Measurements from ENCODE around the gene HOXD1. TPM values are rescaled to one million over a fixed set of nuclear protein-coding genes. Genes with fewer than 3 reads are reported as not detected.

The HOXD1 gene
- total RNA-seq, 6 experiments from 2014 or later: not detected

- H3K4me3 Mint-ChIP-seq: no peak overlapping the region
- no peaks in the 10 kb centered on the region for H3K9me3 Mint-ChIP-seq
- H3K4me1 Mint-ChIP-seq (ENCODE audit: low read depth): peaks cover 9% of the 10 kb centered on the region
- H3K27ac Mint-ChIP-seq: no peak overlapping the region
- H3K27me3 Mint-ChIP-seq (ENCODE audit: insufficient read depth): peaks cover 31% of the 10 kb centered on the region
- no peak for TF ChIP-seq CTCF (IDR thresholded peaks at IDR 0.05)
- no peak for DNase-seq
- H3K36me3 Mint-ChIP-seq (ENCODE audit: low read depth): no peaks in the 10 kb centered on the region; the same call in 1 of the 2 replicates
These were observed 3.9 kb downstream of the HOXD1 start for GRCh38 chr2:176192351-176192750.

- no peak overlapping the region for H3K4me3 Mint-ChIP-seq
- H3K9me3 Mint-ChIP-seq: no peaks in the 10 kb centered on the region
- H3K27me3 Mint-ChIP-seq (ENCODE audit: insufficient read depth): peaks cover 24% of the 10 kb centered on the region
- H3K36me3 Mint-ChIP-seq (ENCODE audit: low read depth): no peaks in the 10 kb centered on the region
- no peak for DNase-seq
- no peak overlapping the region for H3K27ac Mint-ChIP-seq
- no peak for TF ChIP-seq CTCF (IDR thresholded peaks at IDR 0.05)
- H3K4me1 Mint-ChIP-seq (ENCODE audit: low read depth): peaks cover 2% of the 10 kb centered on the region
These were observed 4.6 kb downstream of the HOXD1 start for GRCh38 chr2:176193048-176193447.

DNA sequence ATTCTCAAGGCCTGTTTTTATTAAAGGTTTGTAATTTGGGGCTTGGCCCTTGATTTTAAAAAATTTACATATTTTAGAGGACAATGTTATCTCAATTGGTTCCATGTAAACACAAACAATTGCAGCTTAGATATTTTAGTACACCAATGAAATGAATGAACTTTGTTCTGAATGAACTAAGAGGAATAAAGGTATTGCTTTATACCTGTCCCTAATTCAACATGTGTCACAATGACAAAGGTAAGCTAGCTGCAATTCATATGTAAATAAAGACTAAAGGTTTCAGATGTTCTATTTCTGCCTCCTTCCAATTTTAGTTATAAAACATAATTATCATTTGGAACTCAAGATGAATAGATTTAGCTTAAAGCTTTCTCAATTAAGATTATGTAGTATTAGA is 11.4 kb downstream of the HOXD1 start:
- no peak overlapping the region for H3K4me3 Mint-ChIP-seq
- H3K9me3 Mint-ChIP-seq: no peaks in the 10 kb centered on the region
- H3K4me1 Mint-ChIP-seq (ENCODE audit: low read depth): no peaks in the 10 kb centered on the region
- H3K27ac Mint-ChIP-seq: no peak overlapping the region
- TF ChIP-seq CTCF (IDR thresholded peaks at IDR 0.05): no peak
- no peak for DNase-seq
- H3K27me3 Mint-ChIP-seq (ENCODE audit: insufficient read depth): peaks cover 16% of the 10 kb centered on the region
- H3K36me3 Mint-ChIP-seq (ENCODE audit: low read depth): no peaks in the 10 kb centered on the region

- Mint-ChIP-seq H3K27me3 (ENCODE audit: insufficient read depth) (peaks cover 14% of the 10 kb centered on the region), H3K36me3 (ENCODE audit: low read depth) (no peaks in the 10 kb centered on the region), H3K4me3 (no peak overlapping the region), H3K4me1 (ENCODE audit: low read depth) (no peaks in the 10 kb centered on the region; the same call in 1 of the 2 replicates), H3K27ac (no peak overlapping the region), H3K9me3 (no peaks in the 10 kb centered on the region)
- no peak for DNase-seq
- TF ChIP-seq CTCF (IDR thresholded peaks at IDR 0.05): no peak
These were observed 12.5 kb downstream of the HOXD1 start for GRCh38 chr2:176200971-176201370.

DNA sequence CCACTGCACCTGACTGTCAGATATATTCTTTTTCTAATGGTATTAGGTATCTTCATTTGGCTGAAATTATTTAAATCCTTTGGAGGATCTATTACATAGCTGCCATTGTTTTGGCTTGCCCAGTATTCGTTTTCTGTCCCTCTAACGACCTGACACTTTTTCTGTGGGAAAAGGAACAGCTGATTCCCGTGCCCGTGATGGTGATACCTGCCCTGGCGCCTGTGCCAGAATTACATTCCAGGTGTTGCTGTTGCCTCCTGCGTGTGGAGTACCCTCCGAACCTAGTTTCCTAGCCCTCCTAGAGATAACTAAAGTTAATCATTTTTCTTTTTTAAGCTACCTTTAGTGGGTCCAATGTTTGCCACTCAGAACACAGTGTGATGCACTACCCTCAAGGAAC is 14.0 kb downstream of the HOXD1 start:
- no peaks in the 10 kb centered on the region; the same call in 1 of the 2 replicates for H3K4me1 Mint-ChIP-seq (ENCODE audit: low read depth)
- no peaks in the 10 kb centered on the region for H3K9me3 Mint-ChIP-seq
- H3K4me3 Mint-ChIP-seq: no peak overlapping the region
- peaks cover 10% of the 10 kb centered on the region for H3K27me3 Mint-ChIP-seq (ENCODE audit: insufficient read depth)
- no peak for DNase-seq
- no peak for TF ChIP-seq CTCF (IDR thresholded peaks at IDR 0.05)
- no peaks in the 10 kb centered on the region for H3K36me3 Mint-ChIP-seq (ENCODE audit: low read depth)
- H3K27ac Mint-ChIP-seq: no peak overlapping the region

- Mint-ChIP-seq H3K9me3 (no peaks in the 10 kb centered on the region), H3K4me3 (no peak overlapping the region), H3K4me1 (ENCODE audit: low read depth) (no peaks in the 10 kb centered on the region; the same call in 1 of the 2 replicates), H3K27ac (no peak overlapping the region), H3K27me3 (ENCODE audit: insufficient read depth) (peaks cover 15% of the 10 kb centered on the region), H3K36me3 (ENCODE audit: low read depth) (no peaks in the 10 kb centered on the region)
- no peak for TF ChIP-seq CTCF (IDR thresholded peaks at IDR 0.05)
- DNase-seq: no peak
These were observed 16.7 kb downstream of the HOXD1 start for GRCh38 chr2:176205126-176205525.
